Activated naive CD8-positive, alpha-beta T cell treated with anti-CD3 and anti-CD28 coated beads, Interleukin-2, amount 10 ng/mL, durations not matched to agents 7 days and 5 days (primary cell): ENCODE measurements around the gene CCNDBP1. TPM values are rescaled to one million over a fixed set of nuclear protein-coding genes. Genes with fewer than 3 reads are reported as not detected.
A peak's percentile ranks its signal among the peaks of the same experiment; 100 is the strongest.

Source experiments
- ATAC-seq: fragments of 150-1000 bp; cut with Tn5 transposase; one replicate; pipeline ENCODE4 v1.10.0; 2021; ENCODE audit warnings: low read depth, moderate library complexity
- POLR2A ChIA-PET: fragments of 350-600 bp; sonication (Branson Sonifier 250); formaldehyde crosslinking; loops from one replicate; lab custom pipeline; 2021; ENCODE audit warnings: antibody characterized with exemption; lab: Charles Lee
- DNase-seq: peaks from one replicate; pipeline ENCODE4 v3.0.0; 2021
- H3K27ac Mint-ChIP-seq: one replicate; pipeline ENCODE4 v1.8.0; 2022; ENCODE audit warnings: mild to moderate bottlenecking, mixed read lengths
- H3K27me3 Mint-ChIP-seq: one replicate; pipeline ENCODE4 v1.8.0; 2022; ENCODE audit warnings: mild to moderate bottlenecking, moderate library complexity, mixed read lengths
- H3K36me3 Mint-ChIP-seq: one replicate; pipeline ENCODE4 v1.8.0; 2021; ENCODE audit warnings: mild to moderate bottlenecking, mixed read lengths
- H3K4me1 Mint-ChIP-seq: one replicate; pipeline ENCODE4 v1.8.0; 2021; ENCODE audit warnings: mixed read lengths
- H3K4me3 Mint-ChIP-seq: one replicate; pipeline ENCODE4 v1.8.0; 2022; ENCODE audit warnings: mild to moderate bottlenecking, moderate library complexity, mixed read lengths
- H3K9me3 Mint-ChIP-seq: one replicate; pipeline ENCODE4 v1.8.0; 2021; ENCODE audit warnings: mixed read lengths
- total RNA-seq, 2 experiments: library from RNA; stranded (reverse); gene quantifications; one replicate each; pipeline ENCODE4 v1.2.3, GENCODE V29; 2021

Gene CCNDBP1
- total RNA-seq, 2 experiments from 2014 or later = 80.4 to 86.5 TPM

GRCh38 chr15:43230640-43231115 is 45.5 kb downstream of the CCNDBP1 start:
- ATAC-seq = no peak

GRCh38 chr15:43232289-43232874 is 47.2 kb downstream of the CCNDBP1 start:
- no peak for ATAC-seq
- POLR2A ChIA-PET = no interaction called here
- no peaks in the 10 kb centered on the region for H3K9me3 Mint-ChIP-seq
- H3K36me3 Mint-ChIP-seq = no peaks in the 10 kb centered on the region
- peaks cover 10% of the 10 kb centered on the region for H3K27me3 Mint-ChIP-seq
- DNase-seq = no peak
- peaks cover 15% of the 10 kb centered on the region for H3K4me1 Mint-ChIP-seq
- H3K4me3 Mint-ChIP-seq = no peak overlapping the region
- no peak overlapping the region for H3K27ac Mint-ChIP-seq

More at GRCh38 chr15:43230640-43231115, 45.5 kb downstream of the CCNDBP1 start:
- peaks cover 10% of the 10 kb centered on the region for H3K27me3 Mint-ChIP-seq
- no peak for DNase-seq
- no peak overlapping the region for H3K27ac Mint-ChIP-seq
- peaks cover 9% of the 10 kb centered on the region for H3K4me1 Mint-ChIP-seq
- no peaks in the 10 kb centered on the region for H3K36me3 Mint-ChIP-seq
- POLR2A ChIA-PET = no interaction called here
- H3K4me3 Mint-ChIP-seq = no peak overlapping the region
- H3K9me3 Mint-ChIP-seq = no peaks in the 10 kb centered on the region

- peaks cover 1% of the 10 kb centered on the region for H3K36me3 Mint-ChIP-seq
- no peak for DNase-seq
- H3K27ac Mint-ChIP-seq = no peak overlapping the region
- POLR2A ChIA-PET = no interaction called here
- peaks cover 2% of the 10 kb centered on the region for H3K27me3 Mint-ChIP-seq
- peaks cover 41% of the 10 kb centered on the region for H3K4me1 Mint-ChIP-seq
- ATAC-seq = no peak
- no peaks in the 10 kb centered on the region for H3K9me3 Mint-ChIP-seq
- no peak overlapping the region for H3K4me3 Mint-ChIP-seq
Measured at GRCh38 chr15:43235536-43235935, 50.3 kb downstream of the CCNDBP1 start.

- DNase-seq = no peak
- H3K27ac Mint-ChIP-seq = peak overlapping the region; percentile 30
- peaks cover 1% of the 10 kb centered on the region for H3K36me3 Mint-ChIP-seq
- peaks cover 2% of the 10 kb centered on the region for H3K27me3 Mint-ChIP-seq
- no peak for ATAC-seq
- H3K9me3 Mint-ChIP-seq = no peaks in the 10 kb centered on the region
- H3K4me1 Mint-ChIP-seq = peaks cover 41% of the 10 kb centered on the region
- POLR2A ChIA-PET = no interaction called here
- no peak overlapping the region for H3K4me3 Mint-ChIP-seq
Measured at GRCh38 chr15:43237842-43238470, 52.8 kb downstream of the CCNDBP1 start.

GRCh38 chr15:43238671-43239131 is 53.5 kb downstream of the CCNDBP1 start:
- POLR2A ChIA-PET = no interaction called here

GRCh38 chr15:43239732-43240491 is 54.7 kb downstream of the CCNDBP1 start:
- peak overlapping the region; percentile 80 for H3K27ac Mint-ChIP-seq
- POLR2A ChIA-PET = no interaction called here
- ATAC-seq = peak; percentile 83
- peaks cover 42% of the 10 kb centered on the region for H3K4me1 Mint-ChIP-seq
- H3K36me3 Mint-ChIP-seq = peaks cover 1% of the 10 kb centered on the region
- H3K4me3 Mint-ChIP-seq = peak overlapping the region; percentile 47
- H3K27me3 Mint-ChIP-seq = peaks cover 3% of the 10 kb centered on the region
- DNase-seq = no peak
- H3K9me3 Mint-ChIP-seq = no peaks in the 10 kb centered on the region

More at GRCh38 chr15:43238671-43239131, 53.5 kb downstream of the CCNDBP1 start:
- peak overlapping the region; percentile 47 for H3K4me3 Mint-ChIP-seq
- H3K4me1 Mint-ChIP-seq = peaks cover 37% of the 10 kb centered on the region
- peaks cover 2% of the 10 kb centered on the region for H3K27me3 Mint-ChIP-seq
- ATAC-seq = no peak
- H3K36me3 Mint-ChIP-seq = peaks cover 1% of the 10 kb centered on the region
- H3K27ac Mint-ChIP-seq = peak overlapping the region; percentile 80
- DNase-seq = no peak
- H3K9me3 Mint-ChIP-seq = no peaks in the 10 kb centered on the region

- H3K36me3 Mint-ChIP-seq = peaks cover 1% of the 10 kb centered on the region
- DNase-seq (no peak), ATAC-seq (no peak)
- H3K4me1 Mint-ChIP-seq = peaks cover 38% of the 10 kb centered on the region
- H3K27ac Mint-ChIP-seq = no peak overlapping the region
- peaks cover 2% of the 10 kb centered on the region for H3K27me3 Mint-ChIP-seq
- POLR2A ChIA-PET = no interaction called here
- H3K9me3 Mint-ChIP-seq = no peaks in the 10 kb centered on the region
- no peak overlapping the region for H3K4me3 Mint-ChIP-seq
Measured at GRCh38 chr15:43241100-43241499, 55.9 kb downstream of the CCNDBP1 start.

GRCh38 chr15:43242616-43243015 is 57.4 kb downstream of the CCNDBP1 start:
- H3K4me1 Mint-ChIP-seq = peaks cover 38% of the 10 kb centered on the region
- ATAC-seq = no peak
- H3K4me3 Mint-ChIP-seq = no peak overlapping the region
- H3K9me3 Mint-ChIP-seq = no peaks in the 10 kb centered on the region
- no peak for DNase-seq
- H3K27me3 Mint-ChIP-seq = peaks cover 7% of the 10 kb centered on the region
- POLR2A ChIA-PET = no interaction called here
- H3K27ac Mint-ChIP-seq = no peak overlapping the region
- peaks cover 3% of the 10 kb centered on the region for H3K36me3 Mint-ChIP-seq

GRCh38 chr15:43243020-43243645 is 57.9 kb downstream of the CCNDBP1 start:
- ATAC-seq (no peak), DNase-seq (no peak)
- no peak overlapping the region for H3K4me3 Mint-ChIP-seq
- H3K27ac Mint-ChIP-seq = no peak overlapping the region
- POLR2A ChIA-PET = no interaction called here
- peaks cover 7% of the 10 kb centered on the region for H3K27me3 Mint-ChIP-seq
- H3K36me3 Mint-ChIP-seq = peaks cover 3% of the 10 kb centered on the region
- H3K4me1 Mint-ChIP-seq = peaks cover 32% of the 10 kb centered on the region
- H3K9me3 Mint-ChIP-seq = no peaks in the 10 kb centered on the region

GRCh38 chr15:43244092-43244491 is 58.9 kb downstream of the CCNDBP1 start:
- H3K9me3 Mint-ChIP-seq = no peaks in the 10 kb centered on the region
- POLR2A ChIA-PET = no interaction called here
- ATAC-seq = no peak
- peaks cover 26% of the 10 kb centered on the region for H3K4me1 Mint-ChIP-seq
- H3K4me3 Mint-ChIP-seq = no peak overlapping the region
- H3K27ac Mint-ChIP-seq = no peak overlapping the region
- peaks cover 7% of the 10 kb centered on the region for H3K27me3 Mint-ChIP-seq
- H3K36me3 Mint-ChIP-seq = peaks cover 3% of the 10 kb centered on the region
- no peak for DNase-seq

GRCh38 chr15:43246261-43246774 is 61.1 kb downstream of the CCNDBP1 start:
- H3K27ac Mint-ChIP-seq = no peak overlapping the region
- peaks cover 1% of the 10 kb centered on the region for H3K36me3 Mint-ChIP-seq
- no peak for ATAC-seq
- peaks cover 35% of the 10 kb centered on the region for H3K4me1 Mint-ChIP-seq
- no peaks in the 10 kb centered on the region for H3K9me3 Mint-ChIP-seq
- no peak for DNase-seq
- POLR2A ChIA-PET = no interaction called here
- H3K4me3 Mint-ChIP-seq = no peak overlapping the region
- H3K27me3 Mint-ChIP-seq = peaks cover 7% of the 10 kb centered on the region
